Measurements from ENCODE around the gene RPS27L.
"Not testable (repeated sequence)": the region's sequence is repeated elsewhere in the genome, so short reads cannot be mapped to it uniquely, and the experiment has no call there.

Gene RPS27L

DNA sequence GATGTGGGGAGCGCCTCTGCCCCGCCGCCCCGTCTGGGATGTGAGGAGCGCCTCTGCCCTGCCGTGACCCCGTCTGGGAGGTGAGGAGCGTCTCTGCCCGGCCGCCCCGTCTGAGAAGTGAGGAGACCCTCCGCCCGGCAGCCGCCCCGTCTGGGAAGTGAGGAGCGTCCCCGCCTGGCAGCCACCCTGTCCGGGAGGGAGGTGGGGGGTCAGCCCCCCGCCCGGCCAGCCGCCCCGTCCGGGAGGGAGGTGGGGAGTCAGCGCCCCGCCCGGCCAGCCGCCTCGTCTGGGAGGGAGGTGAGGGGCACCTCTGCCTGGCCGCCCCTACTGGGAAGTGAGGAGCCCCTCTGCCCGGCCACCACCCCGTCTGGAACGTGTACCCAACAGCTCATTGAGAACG, 58.4 kb downstream of the RPS27L start:
- not testable (repeated sequence) for DNase-seq (ENCODE audit: low read depth)
